Stimulated activated CD8-positive, alpha-beta memory T cell treated with anti-CD3 and anti-CD28 coated beads, Interleukin-12 subunit alpha, Interleukin-12 subunit beta, amount 100 ng/mL, for 24 hours (primary cell): ENCODE results near the gene THY1.
"Not testable (repeated sequence)": the region's sequence is repeated elsewhere in the genome, so short reads cannot be mapped to it uniquely, and the experiment has no call there.

Experiments
- DNase-seq: peaks from one replicate; pipeline ENCODE4 v3.0.0-alpha.2; 2020; ENCODE audit errors: extremely low read depth

The THY1 gene

DNA sequence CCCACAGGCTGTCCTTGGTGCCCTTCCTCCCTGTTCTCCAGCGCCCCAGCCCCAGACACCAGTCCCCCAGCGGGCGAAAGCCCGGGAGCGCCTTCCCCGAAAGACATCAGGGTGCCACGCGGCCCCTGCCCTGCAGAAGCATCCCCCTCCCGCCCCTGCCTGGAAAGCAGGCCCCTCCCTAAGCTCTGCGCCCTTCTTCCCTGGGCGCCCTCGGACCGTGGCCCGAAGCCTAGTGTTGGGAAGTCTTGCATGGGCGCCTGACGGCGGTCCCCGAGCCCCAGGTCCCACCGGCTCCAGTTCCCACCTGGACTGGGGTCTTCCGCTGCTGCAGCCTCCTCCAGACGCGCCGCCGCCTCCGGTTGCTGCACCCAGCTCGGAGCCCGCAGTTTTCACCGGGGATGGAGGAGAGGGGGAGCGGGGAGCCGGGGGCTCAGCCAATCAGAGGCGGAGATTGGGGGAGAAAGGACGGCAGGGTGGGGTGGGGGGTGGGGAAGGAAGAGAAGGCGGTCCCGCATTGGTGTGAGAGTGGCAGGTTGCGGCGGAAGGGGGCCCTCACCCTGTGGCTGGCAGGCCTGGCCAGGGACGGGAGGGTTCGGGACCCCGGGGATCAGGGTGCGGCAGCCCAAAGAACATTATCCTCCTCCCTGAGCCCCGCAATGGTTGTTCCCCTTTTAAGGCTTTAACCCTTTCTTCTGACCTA, at the start of gene THY1:
Gene THY1 (minus strand): TSS at position 364 of the 700 bp plus-strand sequence. CDS start 2,267 bp downstream, outside the sequence.
- no peak for DNase-seq

DNA sequence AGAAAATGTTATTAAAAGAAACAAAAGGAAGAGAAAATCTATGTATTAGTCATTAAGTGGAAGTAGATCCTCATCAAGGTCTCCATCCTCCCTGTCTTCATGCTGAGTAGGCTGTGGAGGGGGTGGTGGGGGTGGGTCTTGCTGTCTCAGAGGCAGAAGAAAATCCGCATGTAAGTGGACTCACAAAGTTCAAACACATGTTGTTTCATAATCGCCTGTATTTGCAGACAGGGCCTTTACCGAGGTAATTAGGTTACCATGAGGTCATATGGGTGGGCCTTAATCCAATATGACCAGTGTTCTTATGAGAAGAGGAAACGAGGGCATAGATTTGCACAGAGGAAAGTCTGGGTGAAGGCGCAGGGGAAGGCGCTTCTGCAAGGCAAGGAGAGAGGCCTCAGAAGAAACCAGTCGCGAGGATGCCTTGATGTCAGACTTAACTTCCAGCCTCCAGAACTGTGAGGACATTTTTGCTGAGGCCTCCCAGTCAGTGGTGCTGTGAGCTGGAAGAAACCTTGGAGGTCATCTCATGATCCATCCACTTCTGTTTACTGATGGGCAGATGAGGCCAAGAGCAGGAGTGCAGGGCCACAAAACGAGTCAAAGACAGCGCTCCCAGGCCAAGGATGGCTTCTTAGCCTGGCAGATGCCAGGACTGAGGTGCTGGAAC, 49.3 kb upstream of the THY1 start:
- no peak for DNase-seq

DNA sequence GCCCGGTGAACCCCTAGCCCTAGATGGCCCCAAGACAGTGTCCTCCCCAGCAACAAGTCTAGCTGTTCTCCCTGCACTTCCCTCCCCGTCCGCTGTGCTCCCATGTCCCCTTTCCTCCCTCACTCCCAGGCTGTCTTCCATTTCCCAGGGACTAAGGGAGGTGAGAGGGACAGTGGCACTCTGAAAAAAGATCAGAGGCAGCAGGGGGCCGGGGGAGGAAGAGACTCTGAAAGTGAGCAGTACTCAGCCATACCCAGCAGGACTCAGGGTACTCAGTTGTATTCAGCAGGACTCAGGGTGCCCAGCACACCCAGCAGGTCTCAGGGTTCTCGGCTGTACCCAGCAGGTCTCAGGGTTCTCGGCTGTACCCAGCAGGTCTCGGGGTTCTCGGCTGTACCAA, 48.4 kb upstream of the THY1 start:
- no peak for DNase-seq

DNA sequence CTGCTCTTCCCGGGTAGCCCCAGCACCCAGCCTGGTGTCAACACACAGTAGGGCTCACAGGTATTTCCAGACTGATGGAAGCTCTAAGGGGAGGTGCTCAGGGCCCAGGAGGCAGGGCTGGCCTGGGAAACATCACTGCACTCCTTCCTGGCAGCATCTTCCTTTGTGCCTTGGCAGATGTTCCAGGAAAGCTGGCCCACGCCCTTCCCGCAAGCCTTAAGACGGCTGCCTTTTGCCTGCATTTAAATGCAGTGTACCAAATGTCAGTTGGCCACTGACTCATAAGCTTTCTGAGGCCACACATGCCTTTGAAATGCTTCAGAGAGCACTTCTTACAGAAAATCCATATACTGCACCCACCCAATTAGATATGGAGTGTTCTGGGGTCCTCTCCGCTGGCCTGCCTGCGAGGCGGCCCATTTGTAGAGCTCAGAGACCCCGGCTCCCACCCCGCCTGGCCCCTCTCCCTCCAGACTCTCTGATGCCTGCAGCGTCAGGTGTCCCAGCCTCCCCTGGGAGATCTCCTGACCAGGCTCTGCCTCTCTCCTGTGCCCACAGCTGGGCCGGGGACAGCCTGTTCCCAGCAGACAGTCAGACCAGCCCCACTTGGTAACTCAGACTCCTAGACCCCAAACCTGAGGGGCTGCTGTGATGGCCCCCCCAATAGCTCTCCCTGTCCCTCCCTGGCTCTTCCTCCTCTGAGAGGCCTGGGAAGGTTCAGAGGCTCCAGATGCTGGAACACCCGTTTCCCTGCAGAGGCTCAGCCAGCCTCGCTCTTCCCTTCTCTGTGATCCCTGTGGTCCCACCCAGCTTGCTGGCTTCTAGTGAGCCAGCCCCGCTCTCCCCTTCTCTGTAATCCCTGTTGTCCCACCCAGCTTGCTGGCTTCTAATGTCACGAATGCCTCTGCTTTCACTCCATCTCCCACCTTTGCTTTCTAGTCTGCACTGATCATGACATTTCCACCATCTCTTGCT, 47.6 kb upstream of the THY1 start:
- DNase-seq: no peak

DNA sequence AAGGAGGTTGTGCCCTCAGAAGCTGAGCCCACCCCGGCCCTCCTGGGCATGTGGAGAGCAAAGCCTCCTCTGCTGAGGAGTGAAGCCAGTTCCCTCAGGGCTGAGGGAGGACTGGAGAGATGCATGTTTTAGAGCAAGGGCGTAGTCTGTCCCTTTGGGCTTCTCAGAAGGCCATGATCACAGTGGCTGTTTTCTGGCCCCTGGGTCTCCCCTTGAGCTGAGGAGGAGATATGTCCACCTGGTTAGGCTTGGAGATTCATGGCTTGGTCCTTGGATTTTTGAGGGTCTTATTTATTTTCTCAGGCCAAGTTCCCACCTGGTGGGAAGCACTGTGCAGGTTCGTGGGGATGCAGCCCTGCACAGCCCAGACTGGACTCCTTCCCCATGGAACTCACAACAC, 46.5 kb upstream of the THY1 start:
- DNase-seq: no peak

DNA sequence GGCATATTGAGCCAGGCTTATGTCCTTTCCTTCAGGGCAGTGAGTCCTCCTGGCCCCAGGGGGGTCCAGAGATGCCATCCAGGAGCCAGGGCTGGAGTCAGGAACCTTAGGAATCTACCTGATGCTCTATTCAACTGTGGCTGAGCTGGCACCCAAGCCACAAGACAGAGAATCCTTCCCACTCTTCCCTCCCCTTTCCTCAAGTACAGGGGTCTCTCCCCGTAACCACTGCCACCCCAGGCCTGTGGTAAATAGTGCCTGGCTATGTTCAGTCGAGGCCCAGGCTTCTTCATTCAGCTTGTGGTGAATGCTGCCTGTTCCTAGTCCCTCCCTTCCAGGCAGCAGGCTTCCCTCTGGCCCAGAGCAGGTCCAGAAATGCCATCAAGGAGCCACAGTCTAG, 45.5 kb upstream of the THY1 start:
- no peak for DNase-seq

DNA sequence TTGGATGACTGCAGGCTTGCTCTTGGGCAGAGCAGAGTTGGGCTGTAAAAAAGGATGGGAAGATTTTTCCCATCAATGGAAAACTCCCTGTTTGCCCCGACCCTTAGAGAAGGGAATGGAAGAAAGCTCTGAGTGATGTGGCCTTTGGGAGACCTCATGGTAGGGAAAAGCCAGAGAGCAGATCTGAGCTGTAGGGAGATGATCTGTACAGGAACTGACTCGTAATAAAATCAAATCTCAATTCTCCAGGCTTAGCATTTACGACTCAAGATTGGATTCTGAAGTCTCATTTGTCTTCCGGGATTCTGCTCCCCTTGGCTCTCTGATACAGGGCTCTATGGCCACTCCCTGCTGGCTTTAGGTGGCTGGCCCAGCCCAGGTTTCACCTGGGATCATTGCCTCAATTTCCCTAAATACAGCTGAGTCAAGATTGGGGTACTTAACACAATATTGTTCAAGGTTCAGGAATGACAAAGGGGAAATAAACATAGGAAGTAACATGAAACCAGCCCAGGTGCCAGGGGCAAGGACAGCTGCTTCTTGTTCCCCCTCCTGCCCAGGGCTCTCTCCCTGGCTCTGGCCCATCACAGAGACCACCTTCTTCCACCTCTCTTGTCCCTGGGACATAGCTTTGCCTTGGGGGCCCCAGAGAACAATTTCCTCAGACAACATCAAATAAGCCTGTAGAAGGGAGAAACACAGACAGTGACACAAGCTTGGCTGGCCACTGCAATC, 38.4 kb upstream of the THY1 start:
- no peak for DNase-seq

DNA sequence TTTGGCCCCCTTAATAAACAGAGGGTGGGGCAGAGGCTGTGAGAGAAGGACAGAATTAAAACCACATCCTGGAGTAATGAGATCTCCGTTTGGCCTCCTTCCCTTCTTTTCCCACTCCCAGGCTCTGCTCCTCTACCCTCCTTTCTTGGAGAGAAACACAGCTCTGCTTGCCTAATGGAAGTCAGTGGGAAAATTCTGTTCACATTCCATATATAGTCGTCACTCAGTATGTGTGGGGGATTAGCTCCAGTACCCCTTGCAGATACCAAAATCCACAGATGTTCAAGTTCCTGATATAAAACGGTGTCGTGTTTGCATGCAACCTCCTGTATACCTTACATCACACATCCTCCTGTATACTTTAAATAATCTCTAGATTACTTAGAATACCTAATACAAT, 37.6 kb upstream of the THY1 start:
- no peak for DNase-seq

DNA sequence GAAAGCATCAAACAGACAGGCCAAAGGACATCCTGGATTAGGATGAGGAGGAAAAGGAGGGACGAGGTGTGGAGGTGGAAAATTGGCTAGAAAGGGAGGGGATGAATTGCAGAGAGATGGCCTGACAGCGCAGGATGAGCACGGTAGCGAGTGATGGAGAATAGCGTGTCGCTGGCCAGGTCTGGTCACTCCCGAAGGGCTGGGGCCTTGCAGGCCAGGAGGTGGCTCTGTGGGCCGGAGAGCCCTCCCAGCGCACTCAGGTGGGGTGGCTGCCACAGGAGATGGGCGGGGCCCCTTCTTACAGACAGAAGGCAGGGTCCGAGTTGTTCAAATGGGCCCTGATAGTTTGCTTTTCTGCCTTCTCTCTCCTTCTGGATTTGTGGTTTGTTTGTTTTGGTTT, 37.1 kb upstream of the THY1 start:
- no peak for DNase-seq

DNA sequence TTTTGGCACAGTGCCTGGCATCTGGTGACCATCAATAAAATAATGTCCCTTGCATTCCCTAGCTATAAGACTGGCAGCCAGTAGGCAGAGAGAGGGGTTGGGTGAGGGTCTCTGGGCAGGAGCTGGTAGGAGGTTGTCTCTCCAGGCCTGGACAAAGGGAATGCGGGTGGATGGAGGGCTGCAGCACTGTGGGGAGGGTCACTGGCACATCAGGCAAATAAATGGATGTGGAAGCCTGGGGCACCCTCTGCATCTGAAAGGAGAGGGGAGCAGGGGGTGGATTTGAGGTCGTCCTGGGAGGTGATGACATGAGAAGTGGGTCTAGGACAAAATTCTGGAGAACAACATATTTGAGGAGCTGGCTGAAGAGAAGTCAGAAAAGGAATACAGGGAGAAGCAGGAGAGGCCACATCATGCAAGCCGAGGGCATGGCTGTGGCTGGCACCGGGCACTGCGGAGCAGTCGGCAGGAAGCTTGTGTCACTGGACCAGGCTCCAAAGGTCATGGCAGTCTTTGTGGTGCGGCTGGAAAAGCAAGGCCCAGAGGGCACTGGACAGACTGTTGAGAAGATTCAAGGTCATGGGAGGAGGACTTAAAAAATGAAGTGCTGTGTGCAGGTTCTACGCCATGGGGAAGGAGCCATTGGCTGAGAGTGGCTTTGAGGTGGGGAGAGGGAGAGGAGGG, 36.5 kb upstream of the THY1 start:
- no peak for DNase-seq

DNA sequence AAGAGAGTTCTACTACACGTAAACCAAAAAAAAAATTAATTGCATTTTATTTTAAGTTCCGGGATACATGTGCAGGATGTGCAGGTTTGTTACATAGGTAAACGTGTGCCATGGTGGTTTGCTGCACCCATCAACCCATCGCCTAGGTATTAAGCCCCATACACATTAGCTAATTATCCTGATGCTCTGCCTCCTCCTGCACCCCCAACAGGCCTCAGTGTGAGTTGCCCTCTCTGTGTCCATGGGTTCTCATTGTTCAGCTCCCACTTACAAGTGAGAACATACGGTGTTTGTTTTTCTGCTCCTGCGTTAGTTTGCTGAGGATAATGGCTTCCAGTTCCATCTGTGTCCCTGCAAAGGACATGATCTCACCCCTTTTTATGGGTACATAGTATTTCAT, 32.7 kb upstream of the THY1 start:
- not testable (repeated sequence) for DNase-seq

DNA sequence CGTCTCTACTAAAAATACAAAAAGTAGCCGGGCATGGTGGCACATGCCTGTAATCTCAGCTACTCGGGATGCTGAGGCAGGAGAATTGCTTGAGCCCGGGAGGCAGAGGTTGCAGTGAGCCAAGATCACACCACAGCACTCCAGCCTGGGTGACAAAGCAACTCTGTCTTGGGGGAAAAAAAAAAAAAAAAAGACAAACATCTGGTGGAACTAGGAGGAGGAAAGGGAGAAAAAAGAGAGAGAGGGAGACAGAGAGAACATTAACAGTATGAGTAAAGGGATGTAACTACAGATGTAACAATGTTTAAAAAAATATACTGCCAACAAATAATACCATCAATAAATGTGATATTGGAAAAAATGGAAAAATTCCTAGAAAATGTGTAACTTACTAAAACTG, 32.3 kb upstream of the THY1 start:
- not testable (repeated sequence) for DNase-seq

DNA sequence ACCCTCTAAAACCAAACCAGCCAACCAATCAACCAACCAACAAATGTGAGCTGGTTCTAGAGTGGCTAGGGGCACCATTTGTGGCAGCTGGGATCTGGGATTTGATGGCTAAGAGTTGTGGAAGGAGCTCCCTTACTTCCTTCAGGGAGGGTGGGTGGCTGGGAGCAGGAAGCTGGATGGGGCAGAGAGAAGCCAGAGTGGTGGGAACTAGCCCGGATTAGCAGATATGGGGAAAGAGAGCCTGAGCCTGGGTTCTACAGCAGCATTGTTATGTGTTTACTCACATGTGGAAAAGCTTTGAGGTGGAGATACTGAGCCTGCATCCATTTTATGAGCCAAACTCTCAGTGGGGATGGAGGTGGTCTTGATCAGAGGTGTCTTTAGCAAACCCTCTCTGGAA, 30.9 kb upstream of the THY1 start:
- no peak for DNase-seq

DNA sequence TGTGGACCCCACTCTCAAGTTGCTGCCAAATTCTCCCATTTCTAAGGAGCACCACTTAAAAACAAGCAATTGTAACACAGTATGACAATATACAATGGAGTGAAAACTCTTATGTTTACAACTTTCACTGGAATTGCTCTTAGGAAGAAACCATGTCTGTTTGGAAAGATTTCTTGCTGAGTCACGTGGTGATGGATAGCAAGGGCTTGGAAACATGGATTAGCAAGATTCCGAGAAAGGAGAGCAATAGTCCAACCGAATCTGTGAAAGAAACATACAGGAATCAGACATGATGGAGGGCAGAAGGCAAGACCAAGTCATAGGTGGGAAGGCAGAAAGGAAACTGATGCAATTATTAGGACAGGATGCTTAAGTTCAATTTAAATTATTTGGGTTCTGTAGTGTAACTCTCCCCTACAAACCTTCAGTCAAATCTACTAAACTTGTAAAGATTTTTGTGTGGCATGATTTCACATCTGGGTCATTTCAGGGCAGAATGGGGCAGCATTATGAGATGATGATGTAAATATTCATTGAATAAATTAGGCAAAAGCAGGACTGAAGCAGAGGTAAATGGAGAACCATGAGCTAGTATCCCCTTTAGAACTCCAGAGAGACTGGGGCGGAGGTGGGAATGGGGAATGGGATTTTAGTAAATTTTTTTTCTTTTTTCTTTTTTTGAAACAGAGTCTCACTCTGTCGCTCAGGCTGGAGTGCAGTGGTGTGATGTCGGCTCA, 27.8 kb upstream of the THY1 start:
- no peak for DNase-seq

DNA sequence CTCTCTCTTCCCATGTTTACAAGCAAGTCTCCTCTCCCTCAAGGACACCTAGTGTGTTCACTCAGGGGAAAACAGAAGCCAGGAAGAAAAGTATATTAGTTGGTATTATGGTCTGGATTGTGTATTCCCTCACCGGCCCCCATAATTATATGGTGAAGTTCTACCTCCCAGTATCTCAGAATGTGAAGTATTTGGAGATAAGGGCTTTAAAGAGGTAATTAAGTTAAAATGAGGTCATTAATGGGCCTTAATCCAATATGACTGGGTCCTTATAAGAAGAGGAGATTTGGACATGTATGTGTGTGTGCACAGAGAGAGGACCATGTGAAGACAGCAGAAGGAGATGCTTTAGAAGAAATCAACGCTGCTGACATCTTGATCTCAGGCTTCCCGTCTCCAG, 26.5 kb upstream of the THY1 start:
- DNase-seq: no peak

DNA sequence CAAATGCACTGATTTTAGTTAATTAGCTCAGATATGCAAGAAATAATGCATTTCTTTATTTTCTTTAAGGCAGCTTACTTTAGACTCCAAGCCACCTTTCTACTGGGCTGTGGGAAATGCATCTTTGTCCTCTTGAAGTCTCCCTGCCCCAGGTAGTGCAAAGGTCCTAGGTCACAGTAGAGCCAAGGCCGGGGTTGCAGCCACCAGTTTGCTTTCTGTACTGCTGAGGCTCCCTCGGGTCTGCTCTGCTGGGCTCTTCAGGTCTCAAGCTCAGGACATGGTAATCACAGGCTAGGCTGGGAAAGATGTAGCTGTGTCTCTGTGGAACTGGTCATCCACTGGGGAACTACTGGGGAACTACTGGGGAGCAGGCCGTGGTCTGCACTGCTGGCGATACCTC, 25.4 kb upstream of the THY1 start:
- no peak for DNase-seq

DNA sequence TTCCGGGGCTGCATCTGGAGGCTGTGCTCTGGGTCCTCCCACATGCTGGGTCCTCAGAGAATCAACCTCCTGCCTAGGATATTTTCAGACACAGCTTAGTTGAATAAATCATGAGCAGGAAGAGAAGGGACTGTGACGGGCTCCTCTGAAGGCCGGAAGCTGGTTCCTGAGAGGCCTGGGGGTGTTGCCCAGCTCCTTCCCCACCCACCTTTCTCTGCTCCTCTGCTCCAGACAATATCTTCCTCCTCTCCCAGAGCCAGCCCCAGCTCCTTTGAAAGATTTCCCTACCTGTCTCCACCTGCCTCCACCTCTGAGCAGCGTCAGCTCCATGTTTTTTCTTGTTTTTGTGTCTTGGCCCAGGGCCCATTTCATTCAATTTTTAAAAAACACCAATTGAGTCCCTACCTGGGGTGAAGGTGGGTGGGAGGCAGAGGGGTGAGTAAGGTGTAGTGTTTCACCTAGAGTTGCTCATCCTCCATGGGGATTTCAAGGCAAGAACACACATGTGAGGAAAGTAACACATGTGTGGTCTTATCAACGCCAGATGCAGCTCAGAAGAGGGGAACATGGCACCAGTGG, 24.8 kb upstream of the THY1 start:
- DNase-seq: no peak

DNA sequence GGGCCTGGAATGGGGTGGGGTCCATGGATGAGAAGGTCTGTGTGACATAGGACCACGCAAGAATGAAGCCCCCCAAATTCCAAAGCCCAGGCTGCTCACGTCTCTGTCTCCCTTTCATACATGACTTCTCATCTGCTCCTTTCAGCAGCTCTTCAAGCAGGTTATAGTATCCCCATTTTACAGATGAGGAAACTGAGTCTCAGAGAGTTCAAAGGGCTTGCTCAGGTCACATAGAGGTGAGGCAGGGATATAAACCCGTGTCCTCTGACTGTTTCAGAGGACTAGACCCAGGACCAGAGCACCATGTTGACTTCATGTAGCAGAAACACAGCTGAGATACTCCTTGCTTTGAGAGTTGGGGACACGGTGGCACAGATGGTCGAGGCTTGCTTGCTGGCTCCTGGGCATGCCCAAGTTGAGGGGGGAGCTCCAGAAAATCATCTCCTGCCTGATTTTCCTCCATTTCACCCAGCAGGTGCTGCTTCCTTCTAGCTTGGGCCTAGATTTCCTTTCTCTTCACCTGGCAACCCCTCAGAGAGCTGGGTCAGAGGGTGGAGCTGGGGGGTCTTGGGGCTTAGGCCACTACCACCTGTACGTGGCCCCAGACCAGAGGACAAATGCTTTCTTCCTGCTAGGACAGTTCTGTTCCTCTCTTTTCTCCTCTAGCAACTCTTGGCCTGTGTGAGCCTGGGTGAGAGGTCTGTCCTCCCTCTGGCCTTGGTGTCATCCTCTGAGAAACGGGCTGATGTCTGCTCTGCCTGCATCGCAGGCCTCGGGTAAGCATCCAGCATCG, 24.1 kb upstream of the THY1 start:
- no peak for DNase-seq

DNA sequence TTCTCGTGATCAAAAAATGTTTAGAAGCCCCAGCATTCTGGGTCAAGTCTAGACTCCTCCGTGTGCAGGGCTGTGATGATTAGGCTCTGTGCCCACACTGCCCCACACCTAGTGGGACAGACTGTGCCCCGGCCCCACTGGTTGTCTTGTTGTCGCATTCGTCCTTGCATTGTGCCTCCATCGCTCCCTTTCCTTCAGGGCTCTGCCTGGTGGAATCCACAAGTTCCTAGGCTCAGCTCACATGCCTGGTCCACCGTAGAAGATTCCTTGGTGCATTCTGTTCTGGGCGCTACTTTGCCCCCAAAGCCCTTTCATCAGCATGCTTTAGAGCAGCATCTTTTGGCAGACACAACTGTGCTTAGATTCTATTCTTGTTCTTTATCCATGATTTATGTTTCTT, 23.5 kb upstream of the THY1 start:
- DNase-seq: no peak
